Activated T-cell treated with anti-CD3 and anti-CD28 coated beads, Interleukin-2, amount 50 U/mL, for 24 hours (primary cell): ENCODE measurements around the gene MYO5B.
A peak's percentile ranks its signal among the peaks of the same experiment; 100 is the strongest.

Experiments used
- DNase-seq: peaks from one replicate; pipeline ENCODE4 v3.0.0-alpha.2; 2020
- H3K27ac Mint-ChIP-seq: 2 replicates; pipeline ENCODE4 v1.8.0; 2020; ENCODE audit warnings: mild to moderate bottlenecking, mixed read lengths
- H3K27me3 Mint-ChIP-seq: 2 replicates; pipeline ENCODE4 v1.8.0; 2020; ENCODE audit warnings: mixed read lengths
- H3K36me3 Mint-ChIP-seq: 2 replicates; pipeline ENCODE4 v1.8.0; 2020; ENCODE audit warnings: low read depth, mixed read lengths
- H3K4me1 Mint-ChIP-seq: 2 replicates; pipeline ENCODE4 v1.8.0; 2020; ENCODE audit warnings: low read depth, mixed read lengths
- H3K4me3 Mint-ChIP-seq: 2 replicates; pipeline ENCODE4 v1.8.0; 2020; ENCODE audit warnings: mild to moderate bottlenecking, moderate library complexity, mixed read lengths
- H3K9me3 Mint-ChIP-seq: 2 replicates; pipeline ENCODE4 v1.8.0; 2020; ENCODE audit warnings: mixed read lengths

Gene MYO5B

DNA sequence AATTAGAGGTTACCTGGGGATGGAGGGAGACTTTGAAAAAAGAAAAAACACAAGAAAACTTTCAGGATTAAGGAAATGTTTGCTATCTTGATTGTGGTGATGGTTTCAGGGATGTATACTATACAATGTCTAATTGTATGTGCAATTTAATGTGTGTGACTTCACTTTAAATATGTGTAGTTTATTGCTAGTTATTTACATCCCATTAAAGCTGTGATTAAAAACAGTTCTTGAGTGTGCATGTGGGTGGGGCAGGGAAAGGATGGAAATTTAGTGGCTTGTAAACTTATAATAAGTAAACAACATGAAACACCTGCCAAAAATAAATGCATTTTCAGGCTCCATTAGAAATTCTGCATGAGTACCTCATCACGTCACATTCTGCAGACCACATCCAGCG lies 167.0 kb downstream of the MYO5B start:
- H3K4me1 Mint-ChIP-seq: no peaks in the 10 kb centered on the region
- DNase-seq: no peak
- H3K27me3 Mint-ChIP-seq: peaks cover 29% of the 10 kb centered on the region
- H3K9me3 Mint-ChIP-seq: no peaks in the 10 kb centered on the region
- H3K27ac Mint-ChIP-seq: no peak overlapping the region
- H3K36me3 Mint-ChIP-seq: no peaks in the 10 kb centered on the region
- H3K4me3 Mint-ChIP-seq: no peak overlapping the region

GRCh38 chr18:50024466-50024865 lies 170.5 kb downstream of the MYO5B start:
- Mint-ChIP-seq H3K4me1 (no peaks in the 10 kb centered on the region), H3K27ac (no peak overlapping the region), H3K4me3 (no peak overlapping the region), H3K36me3 (no peaks in the 10 kb centered on the region), H3K27me3 (peaks cover 50% of the 10 kb centered on the region), H3K9me3 (no peaks in the 10 kb centered on the region)
- DNase-seq: no peak

DNA sequence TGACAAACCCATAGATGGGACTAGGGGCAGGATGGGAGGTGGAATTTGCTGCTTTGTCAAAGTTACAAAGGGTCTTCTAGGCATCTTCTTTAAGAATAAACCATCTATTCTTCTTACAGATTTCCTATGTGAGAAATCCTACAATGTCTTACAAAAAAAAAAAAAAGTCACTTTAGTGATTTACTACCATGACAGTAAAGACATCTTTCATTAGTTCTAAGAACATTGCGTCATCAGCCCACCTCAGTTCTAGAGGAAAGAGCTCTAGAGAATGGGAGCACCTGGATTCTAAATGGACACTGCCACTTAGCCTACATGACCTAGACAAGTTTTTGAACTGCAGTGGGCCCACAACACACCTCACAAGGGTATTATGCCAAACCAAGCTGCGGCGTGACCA lies 172.0 kb downstream of the MYO5B start:
- Mint-ChIP-seq H3K27ac (no peak overlapping the region), H3K27me3 (peaks cover 48% of the 10 kb centered on the region), H3K9me3 (no peaks in the 10 kb centered on the region), H3K36me3 (no peaks in the 10 kb centered on the region), H3K4me1 (no peaks in the 10 kb centered on the region), H3K4me3 (no peak overlapping the region)
- no peak for DNase-seq

DNA sequence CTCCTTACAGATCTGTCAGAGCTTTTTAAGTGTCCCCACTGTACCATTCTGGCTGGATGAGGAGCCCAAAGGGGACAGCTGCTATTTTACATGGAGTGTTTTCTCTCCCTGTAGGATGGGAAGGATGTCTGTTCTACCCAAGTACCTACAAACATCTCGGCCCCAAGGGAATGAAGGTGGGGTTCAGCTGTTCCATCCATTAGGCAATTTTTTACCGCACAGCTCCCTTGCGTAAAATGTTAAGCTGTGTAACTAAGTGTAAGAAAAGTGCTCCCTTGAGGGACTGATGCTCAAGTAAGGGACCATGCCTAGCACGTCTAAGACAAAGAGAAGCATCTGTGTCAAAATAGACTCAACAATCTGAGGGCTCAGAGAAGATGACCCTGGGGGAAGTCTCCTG lies 180.3 kb downstream of the MYO5B start:
- Mint-ChIP-seq H3K4me3 (no peak overlapping the region), H3K27me3 (peaks cover 7% of the 10 kb centered on the region), H3K27ac (no peak overlapping the region), H3K9me3 (no peaks in the 10 kb centered on the region), H3K36me3 (no peaks in the 10 kb centered on the region), H3K4me1 (no peaks in the 10 kb centered on the region)
- DNase-seq: no peak

- Mint-ChIP-seq H3K27ac (no peak overlapping the region), H3K4me1 (no peaks in the 10 kb centered on the region), H3K9me3 (no peaks in the 10 kb centered on the region), H3K27me3 (peaks cover 3% of the 10 kb centered on the region), H3K4me3 (no peak overlapping the region), H3K36me3 (no peaks in the 10 kb centered on the region)
- no peak for DNase-seq
These were observed 181.4 kb downstream of the MYO5B start for GRCh38 chr18:50013363-50014138.

DNA sequence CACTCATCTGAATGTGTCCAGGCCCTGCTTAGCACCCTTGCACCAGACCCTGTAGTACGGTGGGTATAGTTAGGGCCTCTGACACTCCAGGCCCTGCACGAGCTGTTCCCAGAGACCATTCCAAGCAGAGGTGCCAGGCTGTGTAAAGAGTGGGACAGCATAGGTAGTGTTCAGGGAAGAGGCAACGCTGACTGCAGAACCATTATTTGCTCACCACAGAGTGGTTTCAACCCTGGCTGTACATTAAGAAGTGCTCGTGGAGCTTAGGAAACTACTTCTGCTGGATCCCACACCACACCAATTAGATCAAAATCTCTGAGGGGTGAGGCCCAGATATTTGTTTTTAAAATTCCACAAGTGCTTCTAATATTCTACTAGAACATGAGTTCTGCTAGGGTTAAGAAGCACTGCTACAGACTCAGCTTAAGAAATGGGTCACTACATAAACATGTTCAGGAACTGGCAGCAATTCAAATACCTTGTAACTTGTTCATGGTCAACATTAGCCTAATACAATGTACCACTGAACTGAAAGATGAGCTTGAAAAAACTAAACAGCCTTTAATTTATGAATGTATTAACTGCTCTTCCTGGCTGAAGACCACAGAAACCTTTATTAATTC lies 183.0 kb downstream of the MYO5B start:
- H3K27ac Mint-ChIP-seq: no peak overlapping the region
- H3K4me1 Mint-ChIP-seq: no peaks in the 10 kb centered on the region
- no peak overlapping the region for H3K4me3 Mint-ChIP-seq
- no peak for DNase-seq
- peaks cover 3% of the 10 kb centered on the region for H3K27me3 Mint-ChIP-seq
- H3K36me3 Mint-ChIP-seq: no peaks in the 10 kb centered on the region
- H3K9me3 Mint-ChIP-seq: no peaks in the 10 kb centered on the region

DNA sequence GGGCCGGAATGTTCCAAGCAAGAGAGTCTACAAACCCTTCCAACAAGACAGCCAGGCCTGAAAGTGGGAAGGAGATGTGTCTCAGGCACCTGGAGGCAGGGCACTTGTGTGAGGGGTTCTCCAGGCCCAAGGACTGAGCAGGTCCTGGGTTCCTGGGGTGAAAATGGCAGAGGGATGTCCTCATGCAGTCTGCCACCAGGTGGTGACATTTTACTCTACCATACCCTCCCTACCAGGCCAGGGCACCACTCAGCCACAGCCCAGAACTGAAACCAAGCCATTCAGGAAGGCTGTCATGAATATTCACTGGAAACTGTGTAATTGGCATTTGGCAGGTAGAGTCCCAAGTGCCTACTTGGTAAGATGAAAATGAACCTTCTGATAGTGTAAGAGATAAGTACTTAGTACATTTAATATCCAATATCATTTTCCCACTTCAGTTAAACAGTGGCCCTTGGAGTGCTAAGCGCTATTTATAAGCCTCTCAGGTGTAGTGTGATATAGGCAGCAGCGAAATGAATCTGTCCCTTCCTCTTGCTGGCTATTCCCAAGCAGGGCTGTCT lies 185.1 kb downstream of the MYO5B start:
- Mint-ChIP-seq H3K27ac (no peak overlapping the region), H3K27me3 (peaks cover 7% of the 10 kb centered on the region), H3K36me3 (no peaks in the 10 kb centered on the region), H3K4me3 (no peak overlapping the region), H3K9me3 (no peaks in the 10 kb centered on the region), H3K4me1 (no peaks in the 10 kb centered on the region)
- peak; percentile 36 for DNase-seq

- Mint-ChIP-seq H3K4me3 (no peak overlapping the region), H3K27me3 (peaks cover 4% of the 10 kb centered on the region), H3K36me3 (no peaks in the 10 kb centered on the region), H3K9me3 (no peaks in the 10 kb centered on the region), H3K4me1 (no peaks in the 10 kb centered on the region), H3K27ac (no peak overlapping the region)
- DNase-seq: no peak
These were observed 186.6 kb downstream of the MYO5B start for GRCh38 chr18:50008306-50008705.

DNA sequence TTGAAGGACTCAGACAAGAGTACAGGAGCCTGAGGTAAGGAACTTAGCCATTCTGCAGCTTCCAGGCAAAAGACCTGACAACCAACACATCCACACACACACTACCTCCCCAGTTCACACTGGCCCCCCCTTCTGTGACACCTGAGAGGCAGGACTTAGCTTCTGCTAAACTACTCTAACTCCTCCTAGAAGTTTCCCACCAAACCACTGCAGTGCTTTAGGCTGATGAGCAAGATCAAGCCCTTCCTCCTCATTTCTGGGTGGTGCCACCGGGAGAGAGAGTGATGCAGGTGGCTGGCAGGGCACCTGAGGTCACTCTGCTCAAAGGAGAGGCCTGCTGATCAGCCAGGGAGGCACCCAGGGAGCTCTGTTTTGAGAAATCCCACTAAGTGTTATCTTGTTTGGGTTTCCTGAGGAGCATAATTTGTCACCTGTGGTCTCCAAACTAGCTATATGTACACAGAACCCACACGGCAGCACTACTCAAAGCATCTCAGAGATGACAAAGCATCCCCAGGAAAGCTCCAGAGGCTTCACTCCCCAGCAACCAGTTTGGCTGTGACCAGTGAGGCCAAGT lies 188.4 kb downstream of the MYO5B start:
- Mint-ChIP-seq H3K27ac (no peak overlapping the region), H3K27me3 (peaks cover 4% of the 10 kb centered on the region), H3K36me3 (no peaks in the 10 kb centered on the region), H3K4me3 (no peak overlapping the region), H3K4me1 (no peaks in the 10 kb centered on the region), H3K9me3 (no peaks in the 10 kb centered on the region)
- no peak for DNase-seq

GRCh38 chr18:50004013-50004412 lies 190.9 kb downstream of the MYO5B start:
- Mint-ChIP-seq H3K4me1 (no peaks in the 10 kb centered on the region), H3K27ac (no peak overlapping the region), H3K27me3 (peaks cover 4% of the 10 kb centered on the region), H3K36me3 (no peaks in the 10 kb centered on the region), H3K9me3 (no peaks in the 10 kb centered on the region), H3K4me3 (no peak overlapping the region)
- DNase-seq: no peak

DNA sequence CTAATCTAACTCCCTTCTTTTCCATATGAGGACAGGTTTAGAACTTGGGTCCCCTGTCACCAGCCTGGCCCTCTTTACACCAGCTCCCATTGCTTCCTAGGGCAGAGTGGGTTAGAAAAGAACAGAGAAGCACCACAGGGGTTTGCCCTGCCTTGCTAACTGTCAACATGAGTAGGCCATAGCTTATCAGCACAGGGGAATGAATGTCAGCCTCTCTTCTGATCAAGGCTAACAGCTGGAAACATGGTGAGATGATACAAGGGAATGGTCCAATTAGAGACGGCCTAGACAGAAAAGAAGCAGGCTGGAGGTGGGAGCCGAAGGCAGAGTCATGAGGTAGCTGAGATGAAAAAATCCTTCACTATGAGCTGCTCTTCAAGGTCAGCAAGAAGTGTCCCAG lies 192.2 kb downstream of the MYO5B start:
- H3K27ac Mint-ChIP-seq: no peak overlapping the region
- no peaks in the 10 kb centered on the region for H3K9me3 Mint-ChIP-seq
- no peak for DNase-seq
- H3K4me1 Mint-ChIP-seq: no peaks in the 10 kb centered on the region
- peaks cover 4% of the 10 kb centered on the region for H3K27me3 Mint-ChIP-seq
- no peak overlapping the region for H3K4me3 Mint-ChIP-seq
- no peaks in the 10 kb centered on the region for H3K36me3 Mint-ChIP-seq

- no peak overlapping the region for H3K27ac Mint-ChIP-seq
- no peak for DNase-seq
- no peaks in the 10 kb centered on the region for H3K36me3 Mint-ChIP-seq
- no peaks in the 10 kb centered on the region for H3K4me1 Mint-ChIP-seq
- no peak overlapping the region for H3K4me3 Mint-ChIP-seq
- no peaks in the 10 kb centered on the region for H3K27me3 Mint-ChIP-seq
- H3K9me3 Mint-ChIP-seq: no peaks in the 10 kb centered on the region
These were observed 194.7 kb downstream of the MYO5B start for GRCh38 chr18:50000227-50000626.

- no peaks in the 10 kb centered on the region for H3K9me3 Mint-ChIP-seq
- no peak for DNase-seq
- H3K4me3 Mint-ChIP-seq: no peak overlapping the region
- H3K27ac Mint-ChIP-seq: no peak overlapping the region
- H3K27me3 Mint-ChIP-seq: no peaks in the 10 kb centered on the region
- H3K4me1 Mint-ChIP-seq: no peaks in the 10 kb centered on the region
- H3K36me3 Mint-ChIP-seq: no peaks in the 10 kb centered on the region
These were observed 195.8 kb downstream of the MYO5B start for GRCh38 chr18:49999128-49999527.

- Mint-ChIP-seq H3K36me3 (no peaks in the 10 kb centered on the region), H3K4me3 (no peak overlapping the region)
- DNase-seq: no peak
These were observed 197.4 kb downstream of the MYO5B start for GRCh38 chr18:49997558-49997957.

GRCh38 chr18:49994410-49994809 lies 200.5 kb downstream of the MYO5B start:
- Mint-ChIP-seq H3K36me3 (no peaks in the 10 kb centered on the region), H3K27me3 (peaks cover 4% of the 10 kb centered on the region)

More at GRCh38 chr18:49997558-49997957, 197.4 kb downstream of the MYO5B start:
- Mint-ChIP-seq H3K27me3 (no peaks in the 10 kb centered on the region), H3K27ac (no peak overlapping the region), H3K4me1 (no peaks in the 10 kb centered on the region), H3K9me3 (no peaks in the 10 kb centered on the region)

More at GRCh38 chr18:49994410-49994809, 200.5 kb downstream of the MYO5B start:
- Mint-ChIP-seq H3K27ac (no peak overlapping the region), H3K9me3 (no peaks in the 10 kb centered on the region), H3K4me1 (no peaks in the 10 kb centered on the region), H3K4me3 (no peak overlapping the region)
- DNase-seq: no peak
